Measurements from ENCODE around the gene PRDM8.

PRDM8 gene

GRCh38 chr4:80209340-80209701, 12.0 kb downstream of the PRDM8 start:
- H4K20me1 ChIP-seq (ENCODE audit: insufficient read depth, low read length) = no peaks in the 10 kb centered on the region
- no peak overlapping the region for H3K4me2 ChIP-seq (ENCODE audit: low read length)
- no peak overlapping the region for H3K4me3 ChIP-seq (ENCODE audit: low read length)
- H3K36me3 ChIP-seq (replicated peaks; ENCODE audit: low read depth, low read length) = no peaks in the 10 kb centered on the region
- H3K27ac ChIP-seq (ENCODE audit: low read length) = no peak overlapping the region
- no peak for TF ChIP-seq CTCF (IDR thresholded peaks at IDR 0.05; ENCODE audit: low read depth, low read length)
- TF ChIP-seq EZH2phosphoT487 (IDR thresholded peaks at IDR 0.05; ENCODE audit: low read depth) = no peak
- H3K27me3 ChIP-seq (ENCODE audit: low read depth, low read length) = peaks cover 2% of the 10 kb centered on the region; the same call in 1 of the 2 replicates
- H3K9ac ChIP-seq (ENCODE audit: low read length) = no peak overlapping the region
- no peaks in the 10 kb centered on the region for H3K79me2 ChIP-seq (ENCODE audit: low read length)
- H2AFZ ChIP-seq (ENCODE audit: low read depth, low read length) = no peak overlapping the region
- no peaks in the 10 kb centered on the region for H3K9me3 ChIP-seq (ENCODE audit: insufficient read depth, low read length)
- H3K4me1 ChIP-seq (ENCODE audit: low read length) = no peaks in the 10 kb centered on the region

- Histone ChIP-seq H4K20me1 (ENCODE audit: insufficient read depth, low read length) (no peaks in the 10 kb centered on the region), H3K4me3 (ENCODE audit: low read length) (no peak overlapping the region), H3K36me3 (replicated peaks; ENCODE audit: low read depth, low read length) (no peaks in the 10 kb centered on the region), H3K79me2 (ENCODE audit: low read length) (no peaks in the 10 kb centered on the region), H2AFZ (ENCODE audit: low read depth, low read length) (no peak overlapping the region), H3K27ac (ENCODE audit: low read length) (no peak overlapping the region), H3K4me2 (ENCODE audit: low read length) (no peak overlapping the region), H3K4me1 (ENCODE audit: low read length) (no peaks in the 10 kb centered on the region), H3K9me3 (ENCODE audit: insufficient read depth, low read length) (no peaks in the 10 kb centered on the region), H3K9ac (ENCODE audit: low read length) (no peak overlapping the region), H3K27me3 (ENCODE audit: low read depth, low read length) (peaks cover 2% of the 10 kb centered on the region; the same call in 1 of the 2 replicates)
- TF ChIP-seq CTCF (IDR thresholded peaks at IDR 0.05; ENCODE audit: low read depth, low read length) = no peak
- no peak for TF ChIP-seq EZH2phosphoT487 (IDR thresholded peaks at IDR 0.05; ENCODE audit: low read depth)
These were observed 13.2 kb downstream of the PRDM8 start for GRCh38 chr4:80210549-80210948.

- Histone ChIP-seq H3K79me2 (ENCODE audit: low read length) (no peaks in the 10 kb centered on the region), H3K9me3 (ENCODE audit: insufficient read depth, low read length) (no peaks in the 10 kb centered on the region), H3K9ac (ENCODE audit: low read length) (no peak overlapping the region), H4K20me1 (ENCODE audit: insufficient read depth, low read length) (no peaks in the 10 kb centered on the region), H3K4me1 (ENCODE audit: low read length) (peaks cover 5% of the 10 kb centered on the region; the same call in 1 of the 2 replicates), H3K27me3 (ENCODE audit: low read depth, low read length) (peaks cover 17% of the 10 kb centered on the region), H2AFZ (ENCODE audit: low read depth, low read length) (no peak overlapping the region), H3K36me3 (replicated peaks; ENCODE audit: low read depth, low read length) (no peaks in the 10 kb centered on the region), H3K4me3 (ENCODE audit: low read length) (no peak overlapping the region), H3K27ac (ENCODE audit: low read length) (no peak overlapping the region), H3K4me2 (ENCODE audit: low read length) (no peak overlapping the region)
- TF ChIP-seq CTCF (IDR thresholded peaks at IDR 0.05; ENCODE audit: low read depth, low read length) (no peak), EZH2phosphoT487 (IDR thresholded peaks at IDR 0.05; ENCODE audit: low read depth) (no peak)
These were observed 16.0 kb downstream of the PRDM8 start for GRCh38 chr4:80213117-80213815.

- Histone ChIP-seq H3K9me3 (ENCODE audit: insufficient read depth, low read length) (no peaks in the 10 kb centered on the region), H3K27me3 (ENCODE audit: low read depth, low read length) (peaks cover 40% of the 10 kb centered on the region), H3K4me3 (ENCODE audit: low read length) (peak overlapping the region; percentile 70), H3K79me2 (ENCODE audit: low read length) (no peaks in the 10 kb centered on the region), H3K4me2 (ENCODE audit: low read length) (peak overlapping the region; percentile 52), H3K4me1 (ENCODE audit: low read length) (peaks cover 5% of the 10 kb centered on the region; the same call in 1 of the 2 replicates), H4K20me1 (ENCODE audit: insufficient read depth, low read length) (no peaks in the 10 kb centered on the region), H3K36me3 (replicated peaks; ENCODE audit: low read depth, low read length) (no peaks in the 10 kb centered on the region), H3K9ac (ENCODE audit: low read length) (peak overlapping the region; percentile 50; the same call in 1 of the 2 replicates), H3K27ac (ENCODE audit: low read length) (no peak overlapping the region), H2AFZ (ENCODE audit: low read depth, low read length) (peak overlapping the region; percentile 79)
- TF ChIP-seq EZH2phosphoT487 (IDR thresholded peaks at IDR 0.05; ENCODE audit: low read depth) (no peak), CTCF (IDR thresholded peaks at IDR 0.05; ENCODE audit: low read depth, low read length) (peak; percentile 67)
These were observed 18.2 kb downstream of the PRDM8 start for GRCh38 chr4:80215449-80216052.
